Germinal center (tissue), 1 donor: ENCODE measurements around the gene PTPN23.
A peak's percentile ranks its signal among the peaks of the same experiment; 100 is the strongest.
"Not testable (repeated sequence)": the region's sequence is repeated elsewhere in the genome, so short reads cannot be mapped to it uniquely, and the experiment has no call there.

Source experiments
- DNase-seq: peaks from one replicate; pipeline ENCODE4 v3.0.0; 2012; ENCODE audit warnings: mixed read lengths, low spot score

PTPN23 gene

DNA sequence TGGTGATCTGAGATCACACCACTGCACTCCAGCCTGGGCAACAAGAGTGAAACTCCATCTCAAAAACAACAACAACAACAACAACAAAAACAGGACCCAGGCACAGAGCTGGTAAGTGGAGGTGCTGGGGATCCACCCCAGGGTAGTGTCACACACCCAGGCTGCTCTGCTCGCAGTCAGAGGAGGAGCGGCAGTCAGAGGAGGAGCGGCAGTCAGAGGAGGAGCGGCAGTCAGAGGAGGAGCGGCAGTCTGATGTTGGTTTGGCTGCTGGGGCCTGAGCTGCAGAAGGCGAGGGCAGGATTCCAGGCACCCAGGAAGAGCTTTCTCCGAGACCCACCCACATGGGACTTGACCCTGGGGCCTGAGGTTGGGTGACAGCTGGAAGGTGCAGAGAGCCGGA is 10.8 kb upstream of the PTPN23 start:
- DNase-seq = not testable (repeated sequence)

- peak; percentile 72 for DNase-seq
These were observed 9.7 kb upstream of the PTPN23 start for GRCh38 chr3:47370887-47371697.

DNA sequence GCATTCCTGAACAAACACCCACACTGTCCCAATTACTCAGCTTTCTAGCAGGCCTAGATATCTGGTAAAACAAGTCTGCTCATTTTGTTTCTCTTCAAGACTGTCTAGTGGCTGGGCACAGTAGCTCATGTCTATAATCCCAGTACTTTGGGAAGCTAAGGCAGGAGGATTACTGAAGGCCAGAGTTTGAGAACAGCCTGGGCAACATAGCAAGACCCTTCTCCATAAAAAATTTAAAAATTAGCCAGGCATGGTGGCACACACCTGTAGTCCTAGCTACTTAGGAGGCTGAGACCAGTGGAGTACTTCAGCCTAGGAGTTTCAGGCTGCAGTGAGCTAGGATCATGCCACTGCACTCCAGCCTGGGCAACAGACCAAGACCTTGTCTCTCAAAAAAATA is 6.2 kb upstream of the PTPN23 start:
- DNase-seq = no peak

DNA sequence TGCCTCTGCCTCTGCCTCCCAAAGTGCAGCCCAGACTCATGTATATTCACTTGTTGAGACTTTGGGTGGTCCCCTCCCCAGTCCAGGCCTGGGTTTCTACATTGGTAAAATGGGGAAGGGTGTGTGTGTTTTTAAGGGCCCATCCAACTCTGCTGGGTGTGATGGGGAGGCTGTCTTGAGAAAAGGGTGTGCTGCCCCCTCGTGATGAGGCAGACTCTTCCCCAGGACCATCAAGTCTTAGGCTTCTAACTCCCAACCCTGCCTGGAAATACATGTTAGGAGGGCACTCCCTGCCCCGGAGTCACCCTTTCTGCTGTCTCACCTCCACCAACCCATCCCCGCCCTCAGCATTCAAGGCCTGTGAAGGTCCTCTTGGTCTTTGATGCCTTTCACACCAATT is 4.4 kb upstream of the PTPN23 start:
- DNase-seq = no peak

- no peak for DNase-seq
These were observed 3.6 kb upstream of the PTPN23 start for GRCh38 chr3:47377186-47377585.

DNA sequence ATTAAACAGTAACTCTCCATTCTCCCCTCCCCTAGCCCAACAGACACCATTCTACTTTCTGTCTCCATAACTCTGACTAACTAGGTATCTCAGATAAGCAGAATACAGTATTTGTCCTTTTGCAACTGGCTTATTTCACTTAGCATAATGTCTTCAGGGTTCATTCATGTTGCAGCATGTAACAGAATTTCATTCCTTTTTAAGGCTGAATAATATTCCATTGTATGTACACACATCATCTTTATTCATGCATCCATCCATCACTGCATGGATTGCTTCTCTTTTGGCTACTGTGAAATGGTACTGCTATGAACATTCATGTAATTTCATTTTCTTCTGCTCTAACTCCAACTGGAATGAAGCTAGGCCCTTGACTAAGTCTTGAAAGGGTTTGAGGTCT is 2.0 kb upstream of the PTPN23 start:
- no peak for DNase-seq

- no peak for DNase-seq
These were observed 1.4 kb upstream of the PTPN23 start for GRCh38 chr3:47379411-47379899.

DNA sequence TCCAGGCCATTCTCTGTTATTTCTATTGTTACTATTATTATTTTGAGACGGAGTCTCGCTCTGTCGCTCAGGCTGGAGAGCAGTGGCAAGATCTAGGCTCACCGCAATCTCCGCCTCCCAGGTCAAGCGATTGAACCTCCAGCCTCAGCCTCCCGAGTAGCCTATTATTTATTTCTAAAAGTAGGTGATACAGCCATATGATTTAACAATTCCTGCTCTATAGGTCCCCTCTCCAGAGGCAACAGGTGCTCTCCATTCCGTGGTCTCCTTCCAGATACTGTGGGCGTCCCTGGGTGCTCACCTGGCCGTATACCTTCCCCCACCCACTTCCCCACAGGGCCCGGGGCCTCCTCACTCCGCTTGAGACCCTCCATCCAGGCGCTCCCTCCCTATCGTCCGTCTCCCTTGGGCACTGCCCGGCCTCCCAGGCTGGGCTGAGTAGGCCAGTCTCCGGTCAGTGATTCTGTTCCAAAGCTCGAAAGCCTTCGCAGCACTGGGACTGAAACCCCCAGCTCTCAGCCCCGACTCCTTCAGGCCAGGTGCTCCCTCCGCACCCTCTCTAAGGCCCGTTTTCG is 708 bp upstream of the PTPN23 start:
- no peak for DNase-seq

DNA sequence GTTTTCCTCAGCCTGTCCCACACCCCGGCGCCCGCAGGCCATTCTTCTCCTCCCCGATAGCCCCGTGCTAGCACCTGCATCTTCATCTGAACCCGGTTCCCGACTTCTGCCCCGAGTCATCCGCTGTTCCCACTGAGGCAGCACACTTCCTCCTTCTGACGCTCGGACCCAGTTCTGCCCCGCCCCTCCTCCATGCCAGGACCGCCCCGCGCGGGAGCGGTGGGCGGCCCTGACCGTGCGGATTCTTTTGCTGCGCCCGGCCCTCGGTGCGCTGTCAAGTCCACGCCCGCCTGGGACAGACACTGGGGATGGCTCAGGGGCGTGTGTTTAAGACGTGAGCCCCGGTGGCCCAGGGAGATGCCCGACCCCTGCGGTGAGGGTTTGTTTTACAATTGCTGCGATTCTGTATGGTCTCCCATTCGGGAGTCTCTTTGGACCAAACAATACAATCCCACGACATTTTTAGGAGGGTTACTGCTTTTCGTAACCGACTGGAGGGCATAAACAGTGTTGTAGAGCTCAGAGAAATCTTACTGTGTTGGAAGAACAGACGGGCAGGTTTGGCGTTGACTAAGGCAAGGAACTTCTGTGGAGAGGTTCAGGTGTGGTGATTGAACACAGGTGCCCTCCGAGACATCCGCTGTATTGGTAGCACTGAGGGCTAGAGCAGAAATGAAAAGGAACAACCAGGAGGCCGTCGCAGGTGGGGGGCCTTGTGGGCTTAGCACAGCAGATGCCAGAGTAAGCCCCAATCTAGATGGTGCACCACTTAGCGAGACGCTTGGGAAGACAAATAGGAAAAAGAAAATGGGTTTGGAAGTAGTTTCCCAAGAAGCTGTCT is 716 bp downstream of the PTPN23 start:
- DNase-seq = peak; percentile 90

DNA sequence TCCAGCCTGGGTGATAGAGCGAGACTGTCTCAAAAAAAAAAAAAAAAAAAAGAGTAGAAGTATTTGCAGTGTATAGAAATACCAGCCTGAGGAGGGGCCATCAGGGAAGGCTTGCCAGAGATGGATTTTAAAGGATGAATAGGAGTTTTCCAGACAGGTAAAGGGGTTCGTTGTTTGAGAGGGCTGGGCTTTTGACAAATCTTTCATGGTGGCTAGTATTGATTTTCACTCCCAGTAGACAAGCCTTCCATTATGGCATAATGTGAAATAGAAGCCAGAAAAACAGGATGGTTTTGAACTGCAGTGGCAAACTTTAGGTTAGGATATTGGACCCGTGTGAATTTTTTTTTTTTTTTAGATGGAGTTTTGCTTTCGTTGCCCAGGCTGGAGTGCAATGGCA is 3.6 kb downstream of the PTPN23 start:
- DNase-seq = no peak

GRCh38 chr3:47385007-47385406 is 4.2 kb downstream of the PTPN23 start:
- DNase-seq = no peak

- DNase-seq = no peak
These were observed 5.0 kb downstream of the PTPN23 start for GRCh38 chr3:47385796-47386195.

DNA sequence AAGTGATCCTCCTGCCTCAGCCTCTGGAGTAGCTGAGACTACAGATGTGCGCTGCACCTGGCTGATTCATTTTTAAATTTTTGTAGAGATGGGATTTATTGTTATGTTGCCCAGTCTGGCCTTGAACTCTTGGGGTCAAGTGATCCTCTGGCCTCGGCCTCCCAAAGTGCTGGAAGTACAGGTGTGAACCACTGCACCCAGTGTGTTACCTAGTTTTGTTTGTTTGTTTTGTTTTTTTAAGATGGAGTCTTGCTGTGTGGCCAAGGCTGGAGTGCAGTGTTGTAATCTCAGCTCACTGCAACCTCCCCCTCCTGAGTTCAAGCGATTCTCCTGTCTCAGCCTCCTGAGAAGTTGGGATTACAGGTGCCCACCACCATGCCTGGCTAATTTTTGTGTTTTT is 12.1 kb downstream of the PTPN23 start:
- DNase-seq = no peak

DNA sequence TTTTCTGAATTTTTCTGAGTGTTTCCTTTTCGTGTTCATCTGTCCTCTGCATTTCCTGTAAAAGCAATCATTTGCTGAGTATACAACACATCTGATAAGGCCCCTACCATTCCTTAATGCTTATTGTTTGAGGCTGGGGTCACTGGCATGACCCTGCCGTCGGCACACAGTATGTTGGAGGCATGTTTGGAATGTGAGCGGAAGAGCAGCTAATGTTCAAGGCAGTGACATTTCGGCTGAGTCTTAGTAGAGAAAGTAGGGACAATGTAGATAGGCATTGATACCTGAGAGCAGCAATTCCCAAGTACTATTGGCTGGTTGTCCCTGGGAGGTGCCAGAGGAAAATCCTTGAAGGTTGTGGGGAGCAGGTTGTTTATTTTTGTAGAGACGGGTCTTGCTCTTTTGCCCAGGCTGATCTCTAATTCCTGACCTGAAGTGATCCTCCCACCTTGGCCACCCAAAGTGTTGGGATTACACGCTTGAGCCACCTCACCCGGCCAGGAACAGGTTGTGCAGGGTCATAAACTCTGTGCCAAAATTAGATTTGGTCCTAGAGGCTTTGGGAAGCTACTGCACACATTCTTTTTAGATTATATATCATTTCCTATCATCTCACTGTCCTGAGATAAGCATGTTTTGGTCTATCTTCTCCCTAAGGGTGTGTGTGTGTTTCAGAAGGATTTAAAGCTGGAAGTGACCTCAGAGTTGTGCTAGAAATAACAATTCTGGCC is 13.5 kb downstream of the PTPN23 start:
- DNase-seq = no peak

GRCh38 chr3:47394881-47395280 is 14.1 kb downstream of the PTPN23 start:
- DNase-seq = no peak

GRCh38 chr3:47398228-47398627 is 17.4 kb downstream of the PTPN23 start:
- no peak for DNase-seq

- no peak for DNase-seq
These were observed 18.2 kb downstream of the PTPN23 start for GRCh38 chr3:47399016-47399415.

- DNase-seq = no peak
These were observed 18.9 kb downstream of the PTPN23 start for GRCh38 chr3:47399531-47400270.

DNA sequence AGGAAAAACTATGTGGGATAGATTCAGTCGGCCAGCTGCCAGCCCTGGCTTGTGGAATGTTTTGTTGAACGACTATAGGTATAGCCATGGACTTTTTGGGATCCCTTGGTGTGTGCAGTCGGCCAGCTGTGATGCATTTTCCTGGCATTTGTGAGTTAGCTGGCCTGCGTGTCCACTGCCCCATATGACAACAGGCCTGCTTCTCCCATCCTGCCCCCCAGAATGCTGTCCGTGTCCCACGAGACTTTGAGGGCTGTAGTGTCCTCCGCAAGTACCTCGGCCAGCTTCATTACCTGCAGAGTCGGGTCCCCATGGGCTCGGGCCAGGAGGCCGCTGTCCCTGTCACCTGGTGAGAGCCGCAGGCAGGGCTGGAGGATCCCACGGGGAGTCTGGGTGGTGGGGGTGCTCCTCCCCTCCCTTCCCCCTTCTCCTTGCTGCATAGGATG is 23.6 kb downstream of the PTPN23 start:
- no peak for DNase-seq

GRCh38 chr3:47404955-47405790 is 24.4 kb downstream of the PTPN23 start:
- DNase-seq = no peak
